ENCODE results near the gene ZNF385B. TPM values are rescaled to one million over a fixed set of nuclear protein-coding genes. Genes with fewer than 3 reads are reported as not detected.

Gene ZNF385B
- total RNA-seq, 1 donor from 2014 or later: 0.11 TPM

- Mint-ChIP-seq H3K4me1 (no peaks in the 10 kb centered on the region), H3K36me3 (no peaks in the 10 kb centered on the region), H3K27ac (no peak overlapping the region), H3K9me3 (no peaks in the 10 kb centered on the region), H3K4me3 (no peak overlapping the region), H3K27me3 (ENCODE audit: low read depth) (no peaks in the 10 kb centered on the region)
- no peak for TF ChIP-seq CTCF (IDR thresholded peaks at IDR 0.05; ENCODE audit: unreplicated experiment)
- DNase-seq (ENCODE audit: low spot score in 2 of 2, unreplicated experiment in 2 of 2): no peak
Measured at GRCh38 chr2:179655627-179656026, 205.8 kb downstream of the ZNF385B start.

GRCh38 chr2:179654806-179655205, 206.6 kb downstream of the ZNF385B start:
- H3K4me1 Mint-ChIP-seq: no peaks in the 10 kb centered on the region
- H3K9me3 Mint-ChIP-seq: no peaks in the 10 kb centered on the region

GRCh38 chr2:179652296-179652695, 209.1 kb downstream of the ZNF385B start:
- no peaks in the 10 kb centered on the region for H3K9me3 Mint-ChIP-seq
- peaks cover 1% of the 10 kb centered on the region for H3K27me3 Mint-ChIP-seq (ENCODE audit: low read depth)
- H3K4me3 Mint-ChIP-seq: no peak overlapping the region
- H3K27ac Mint-ChIP-seq: no peak overlapping the region
- no peak for TF ChIP-seq CTCF (IDR thresholded peaks at IDR 0.05; ENCODE audit: unreplicated experiment)
- H3K36me3 Mint-ChIP-seq: no peaks in the 10 kb centered on the region
- no peak for DNase-seq (ENCODE audit: low spot score in 2 of 2, unreplicated experiment in 2 of 2)
- no peaks in the 10 kb centered on the region for H3K4me1 Mint-ChIP-seq

More at GRCh38 chr2:179654806-179655205, 206.6 kb downstream of the ZNF385B start:
- no peaks in the 10 kb centered on the region for H3K27me3 Mint-ChIP-seq (ENCODE audit: low read depth)
- H3K27ac Mint-ChIP-seq: no peak overlapping the region
- H3K4me3 Mint-ChIP-seq: no peak overlapping the region
- TF ChIP-seq CTCF (IDR thresholded peaks at IDR 0.05; ENCODE audit: unreplicated experiment): no peak
- H3K36me3 Mint-ChIP-seq: no peaks in the 10 kb centered on the region
- DNase-seq (ENCODE audit: low spot score in 2 of 2, unreplicated experiment in 2 of 2): no peak

GRCh38 chr2:179650420-179650819, 211.0 kb downstream of the ZNF385B start:
- no peak for DNase-seq (ENCODE audit: low spot score in 2 of 2, unreplicated experiment in 2 of 2)
- H3K4me3 Mint-ChIP-seq: no peak overlapping the region
- H3K27me3 Mint-ChIP-seq (ENCODE audit: low read depth): peaks cover 1% of the 10 kb centered on the region
- H3K27ac Mint-ChIP-seq: no peak overlapping the region
- no peaks in the 10 kb centered on the region for H3K36me3 Mint-ChIP-seq
- no peaks in the 10 kb centered on the region for H3K9me3 Mint-ChIP-seq
- peaks cover 5% of the 10 kb centered on the region for H3K4me1 Mint-ChIP-seq
- TF ChIP-seq CTCF (IDR thresholded peaks at IDR 0.05; ENCODE audit: unreplicated experiment): no peak

- DNase-seq (ENCODE audit: low spot score in 2 of 2, unreplicated experiment in 2 of 2): no peak
- no peak overlapping the region for H3K4me3 Mint-ChIP-seq
- peaks cover 1% of the 10 kb centered on the region for H3K27me3 Mint-ChIP-seq (ENCODE audit: low read depth)
- peaks cover 5% of the 10 kb centered on the region for H3K4me1 Mint-ChIP-seq
- H3K27ac Mint-ChIP-seq: no peak overlapping the region
- H3K36me3 Mint-ChIP-seq: no peaks in the 10 kb centered on the region
- no peak for TF ChIP-seq CTCF (IDR thresholded peaks at IDR 0.05; ENCODE audit: unreplicated experiment)
- H3K9me3 Mint-ChIP-seq: no peaks in the 10 kb centered on the region
Measured at GRCh38 chr2:179646862-179647587, 214.4 kb downstream of the ZNF385B start.
